AG09309 (cell line): ENCODE results near the gene ZNF625.

Source experiments
- DNase-seq: peaks from one replicate; pipeline ENCODE4 v3.0.0-alpha.2; 2010; ENCODE audit warnings: low read depth
- H3K4me3 ChIP-seq: 2 replicates; pipeline ENCODE4 v1.5.1; 2011; ENCODE audit warnings: mild to moderate bottlenecking, low read depth, low read length, moderate library complexity; ENCODE audit not compliant: control insufficient read depth
- CTCF ChIP-seq: IDR thresholded peaks from 2 replicates; pipeline ENCODE4 v1.5.1; 2011; ENCODE audit warnings: mild to moderate bottlenecking, low read depth, low read length, inconsistent platforms; ENCODE audit not compliant: insufficient read depth, control insufficient read depth; ENCODE audit errors: missing control alignments

The ZNF625 gene

GRCh38 chr19:12159773-12160414 is 3.4 kb upstream of the ZNF625 start:
- TF ChIP-seq CTCF = no peak
- DNase-seq = no peak
- H3K4me3 ChIP-seq = no peak overlapping the region

- no peak for DNase-seq
- TF ChIP-seq CTCF = no peak
- peak overlapping the region; percentile 57 for H3K4me3 ChIP-seq
Observed at GRCh38 chr19:12155324-12155860, 1.1 kb downstream of the ZNF625 start.

- TF ChIP-seq CTCF = no peak
- H3K4me3 ChIP-seq = no peak overlapping the region
- DNase-seq = no peak
Observed at GRCh38 chr19:12145348-12145747, 11.2 kb downstream of the ZNF625 start.

GRCh38 chr19:12141405-12141736 is 15.2 kb downstream of the ZNF625 start:
- DNase-seq = no peak
- TF ChIP-seq CTCF = no peak
- H3K4me3 ChIP-seq = no peak overlapping the region

GRCh38 chr19:12140545-12141404 is 15.8 kb downstream of the ZNF625 start:
- peak overlapping the region; percentile 96 for H3K4me3 ChIP-seq
- DNase-seq = peak; percentile 38
- peak; percentile 94 for TF ChIP-seq CTCF

- H3K4me3 ChIP-seq = peak within 1 kb of the TSS; percentile 96
- no peak for TF ChIP-seq CTCF
- DNase-seq = peak; percentile 68
Observed at GRCh38 chr19:12139885-12140544, 16.5 kb downstream of the ZNF625 start, which contains the start of gene ZNF20. TSS of gene ZNF20 (minus strand) at chr19:12140350. CDS start at chr19:12140182, 168 bp downstream.
